Gastrocnemius medialis (tissue), 4 donors: ENCODE data around the gene CAV1.

Source experiments
- CTCF ChIP-seq, 5 experiments: fragments of 450-650 bp in 3 of 5; fragments of 200-600 bp in 2 of 5; sonication (generic) in 2 of 5; IDR thresholded peaks in 4 of 5; conservative IDR thresholded peaks in 1 of 5; 1 replicate in 4 of 5; 2 replicates in 1 of 5; pipeline ENCODE4 v1.5.1; 2016 to 2019; ENCODE audit warnings: antibody characterized with exemption in 5 of 5, mild to moderate bottlenecking in 3 of 5, moderate library complexity in 3 of 5
- POLR2A ChIP-seq, 2 donors: fragments of 450-650 bp; IDR thresholded peaks; one replicate each; pipeline ENCODE4 v1.6.1; 2017; ENCODE audit warnings: antibody characterized with exemption in 2 of 2, mild to moderate bottlenecking in 2 of 2, moderate library complexity in 2 of 2

- TF ChIP-seq POLR2A (IDR thresholded peaks at IDR 0.05) (no peak), CTCF (IDR thresholded peaks at IDR 0.05 in 4 of 5, conservative IDR thresholded peaks at IDR 0.05 in 1 of 5) (no peak)
Measured at GRCh38 chr7:116595063-116595462, 70.2 kb downstream of the CAV1 start.
